BLaER1 treated with 17β-estradiol and CSF1 and Interleukin-3, amounts not matched to agents 10 nM and 100 nM (cell line): ENCODE measurements around the gene PDRG1.

Source experiments
- H3K27ac ChIP-seq, 11 experiments: shearing (Covaris generic); formaldehyde crosslinking; 2 replicates each; pipeline ENCODE4 v1.8.1; 2022
- H3K27me3 ChIP-seq, 11 experiments: shearing (Covaris generic); formaldehyde crosslinking; 2 replicates each; pipeline ENCODE4 v1.8.1; 2022
- H3K36me3 ChIP-seq, 11 experiments: shearing (Covaris generic); formaldehyde crosslinking; 2 replicates each; pipeline ENCODE4 v1.8.1; 2022
- H3K4me1 ChIP-seq, 10 experiments: shearing (Covaris generic); formaldehyde crosslinking; 2 replicates each; pipeline ENCODE4 v1.8.1; 2022
- H3K4me2 ChIP-seq, 11 experiments: shearing (Covaris generic); formaldehyde crosslinking; 2 replicates each; pipeline ENCODE4 v1.8.1; 2022
- H3K4me3 ChIP-seq, 10 experiments: shearing (Covaris generic); formaldehyde crosslinking; 2 replicates each; pipeline ENCODE4 v1.8.1; 2022
- H3K9ac ChIP-seq, 11 experiments: shearing (Covaris generic); formaldehyde crosslinking; 2 replicates each; pipeline ENCODE4 v1.8.1; 2022
- H3K9me3 ChIP-seq, 11 experiments: shearing (Covaris generic); formaldehyde crosslinking; replicated peaks in 1 of 11; 2 replicates each; pipeline ENCODE4 v1.8.1; 2022
- H4K20me1 ChIP-seq, 11 experiments: shearing (Covaris generic); formaldehyde crosslinking; 2 replicates each; pipeline ENCODE4 v1.8.1; 2022
- Cebpa-rat ChIP-seq, 11 experiments: shearing (Covaris generic); IDR thresholded peaks; 2 replicates each; pipeline ENCODE4 v1.8.1; 2022

The PDRG1 gene

GRCh38 chr20:31987744-31988143, 35.9 kb upstream of the PDRG1 start:
- Histone ChIP-seq H3K36me3 (no peaks in the 10 kb centered on the region), H4K20me1 (no peaks in the 10 kb centered on the region; a peak in 1 of 22 replicates), H3K9me3 (no peaks in the 10 kb centered on the region), H3K27ac (no peak overlapping the region), H3K4me3 (no peak overlapping the region), H3K4me2 (no peak overlapping the region), H3K27me3 (no peaks in the 10 kb centered on the region), H3K4me1 (peaks cover 0 to 23% (median 8%) of the 10 kb centered on the region in 10 experiments; a peak in 12 of 20 replicates), H3K9ac (peak overlapping the region in 1 of 11 experiments; percentile 9; a peak in 1 of 22 replicates)
- TF ChIP-seq Cebpa-rat (IDR thresholded peaks at IDR 0.05) = no peak

DNA sequence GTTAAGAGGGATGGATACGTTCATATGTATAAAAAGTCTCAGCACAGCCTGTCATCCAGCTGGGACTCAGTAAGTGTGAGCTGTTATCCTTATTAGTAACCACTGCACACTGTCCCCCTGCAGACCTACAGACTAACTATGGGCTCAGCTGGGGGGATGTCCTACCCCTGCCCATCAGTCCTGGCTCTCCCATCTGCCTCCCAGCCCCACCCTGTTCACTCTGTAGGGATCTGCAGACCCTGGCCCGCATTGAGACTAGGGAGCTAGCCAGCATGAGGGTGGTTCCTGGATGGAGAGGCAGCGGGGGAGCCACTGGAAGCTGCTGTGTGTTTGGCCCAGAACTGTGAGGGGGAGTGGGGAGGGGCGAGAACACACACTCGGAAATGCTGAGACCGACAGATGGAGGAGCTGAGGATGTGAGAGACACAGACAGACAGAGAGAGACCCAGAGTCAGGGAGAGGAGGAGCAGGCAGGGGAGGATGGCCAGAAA, 33.2 kb upstream of the PDRG1 start:
- no peaks in the 10 kb centered on the region for H3K9me3 ChIP-seq
- peak overlapping the region in 3 of 11 experiments; percentile 9 to 44 (median 9); a peak in 1 of 22 replicates for H3K9ac ChIP-seq
- H3K36me3 ChIP-seq = no peaks in the 10 kb centered on the region
- H3K4me2 ChIP-seq = peak overlapping the region in 5 of 11 experiments; percentile 22 to 45 (median 40); a peak in 10 of 22 replicates
- H4K20me1 ChIP-seq = no peaks in the 10 kb centered on the region; a peak in 1 of 22 replicates
- no peak for TF ChIP-seq Cebpa-rat (IDR thresholded peaks at IDR 0.05)
- H3K27ac ChIP-seq = no peak overlapping the region
- H3K4me3 ChIP-seq = no peak overlapping the region
- peaks cover 0 to 27% (median 8%) of the 10 kb centered on the region in 10 experiments; a peak in 11 of 20 replicates for H3K4me1 ChIP-seq
- no peaks in the 10 kb centered on the region for H3K27me3 ChIP-seq

DNA sequence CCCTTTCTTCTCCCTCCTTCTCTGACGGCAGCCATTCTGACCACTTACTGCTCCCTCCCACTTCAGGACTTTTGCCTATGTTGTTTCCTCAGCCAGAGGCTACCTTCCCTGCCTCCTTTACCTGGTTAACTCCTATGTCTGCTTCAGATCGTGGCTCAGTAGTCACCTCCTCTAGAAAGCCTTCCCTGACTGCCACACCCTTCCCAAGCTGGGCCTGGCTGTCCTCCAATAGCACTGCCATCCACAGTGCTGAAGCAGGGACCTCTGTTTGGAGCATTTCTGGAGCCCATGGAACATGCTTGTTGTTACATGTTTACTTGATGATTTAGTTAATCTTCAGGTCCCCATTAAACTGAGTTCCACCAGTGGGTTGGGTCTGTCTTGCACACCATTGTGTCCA, 29.9 kb upstream of the PDRG1 start:
- H3K9ac ChIP-seq = no peak overlapping the region
- H3K9me3 ChIP-seq = no peaks in the 10 kb centered on the region
- no peaks in the 10 kb centered on the region; a peak in 1 of 22 replicates for H4K20me1 ChIP-seq
- H3K36me3 ChIP-seq = no peaks in the 10 kb centered on the region
- no peaks in the 10 kb centered on the region for H3K27me3 ChIP-seq
- no peak for TF ChIP-seq Cebpa-rat (IDR thresholded peaks at IDR 0.05)
- H3K4me2 ChIP-seq = no peak overlapping the region
- no peak overlapping the region for H3K4me3 ChIP-seq
- no peak overlapping the region for H3K27ac ChIP-seq
- H3K4me1 ChIP-seq = peaks cover 0 to 41% (median 16%) of the 10 kb centered on the region in 10 experiments; a peak in 15 of 20 replicates

DNA sequence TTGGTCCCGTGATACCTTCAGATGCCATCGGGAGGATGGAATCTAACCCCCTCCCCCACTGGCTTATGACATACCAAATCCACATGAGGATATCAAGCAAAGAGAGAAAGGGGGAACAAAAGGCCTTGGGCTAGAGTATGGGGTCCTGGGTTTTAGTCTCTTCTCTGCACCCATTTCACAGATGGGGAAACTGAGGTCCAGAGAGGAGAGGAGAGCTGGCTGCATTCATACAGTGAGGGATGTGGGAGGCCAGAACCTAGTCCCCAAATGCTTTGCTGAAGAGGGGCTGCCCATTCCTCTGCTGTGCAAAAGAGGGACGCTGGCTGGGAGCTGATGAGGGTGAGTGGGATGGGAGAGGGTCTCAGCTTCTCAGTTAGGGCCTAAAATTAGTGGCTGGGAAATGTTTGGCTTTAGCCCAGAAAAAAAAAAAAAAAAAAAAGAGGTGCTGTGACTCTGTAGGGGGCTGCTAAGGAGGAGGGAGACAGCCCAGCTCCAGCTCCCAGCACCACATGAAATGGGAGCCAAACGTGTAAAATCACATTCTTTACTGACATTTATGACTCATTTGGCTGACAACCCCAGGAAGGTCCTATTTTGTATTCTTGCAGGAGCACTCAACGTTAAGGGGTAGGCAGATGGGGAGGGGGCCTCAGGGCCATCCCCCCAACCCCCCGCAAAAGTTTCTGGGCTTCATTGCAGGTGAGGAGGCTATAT, 28.0 kb upstream of the PDRG1 start:
- no peaks in the 10 kb centered on the region; a peak in 2 of 22 replicates for H4K20me1 ChIP-seq
- no peaks in the 10 kb centered on the region for H3K36me3 ChIP-seq
- no peak for TF ChIP-seq Cebpa-rat (IDR thresholded peaks at IDR 0.05)
- no peak overlapping the region for H3K27ac ChIP-seq
- no peak overlapping the region for H3K9ac ChIP-seq
- no peak overlapping the region for H3K4me3 ChIP-seq
- no peaks in the 10 kb centered on the region for H3K9me3 ChIP-seq
- H3K4me1 ChIP-seq = peaks cover 5 to 54% (median 28%) of the 10 kb centered on the region in 10 experiments
- no peak overlapping the region for H3K4me2 ChIP-seq
- no peaks in the 10 kb centered on the region for H3K27me3 ChIP-seq

- Histone ChIP-seq H3K4me3 (no peak overlapping the region), H3K27ac (no peak overlapping the region), H3K9me3 (no peaks in the 10 kb centered on the region), H3K9ac (no peak overlapping the region), H3K4me2 (peak overlapping the region in 8 of 11 experiments; percentile 21 to 61 (median 46); a peak in 13 of 22 replicates), H3K36me3 (no peaks in the 10 kb centered on the region), H4K20me1 (peaks cover 0 to 8% (median 0%) of the 10 kb centered on the region in 11 experiments; a peak in 2 of 22 replicates), H3K27me3 (no peaks in the 10 kb centered on the region), H3K4me1 (peaks cover 8 to 71% (median 54%) of the 10 kb centered on the region in 10 experiments)
- TF ChIP-seq Cebpa-rat (IDR thresholded peaks at IDR 0.05) = no peak
These were observed 25.2 kb upstream of the PDRG1 start for GRCh38 chr20:31977080-31977479.

GRCh38 chr20:31975874-31976273, 24.0 kb upstream of the PDRG1 start:
- Histone ChIP-seq H3K4me1 (peaks cover 8 to 83% (median 66%) of the 10 kb centered on the region in 10 experiments), H3K4me3 (no peak overlapping the region), H4K20me1 (peaks cover 0 to 8% (median 0%) of the 10 kb centered on the region in 11 experiments; a peak in 2 of 22 replicates), H3K4me2 (peak overlapping the region in 5 of 11 experiments; percentile 46 to 61 (median 48); a peak in 7 of 22 replicates), H3K9ac (no peak overlapping the region), H3K9me3 (no peaks in the 10 kb centered on the region), H3K36me3 (no peaks in the 10 kb centered on the region), H3K27ac (no peak overlapping the region), H3K27me3 (no peaks in the 10 kb centered on the region)
- no peak for TF ChIP-seq Cebpa-rat (IDR thresholded peaks at IDR 0.05)

DNA sequence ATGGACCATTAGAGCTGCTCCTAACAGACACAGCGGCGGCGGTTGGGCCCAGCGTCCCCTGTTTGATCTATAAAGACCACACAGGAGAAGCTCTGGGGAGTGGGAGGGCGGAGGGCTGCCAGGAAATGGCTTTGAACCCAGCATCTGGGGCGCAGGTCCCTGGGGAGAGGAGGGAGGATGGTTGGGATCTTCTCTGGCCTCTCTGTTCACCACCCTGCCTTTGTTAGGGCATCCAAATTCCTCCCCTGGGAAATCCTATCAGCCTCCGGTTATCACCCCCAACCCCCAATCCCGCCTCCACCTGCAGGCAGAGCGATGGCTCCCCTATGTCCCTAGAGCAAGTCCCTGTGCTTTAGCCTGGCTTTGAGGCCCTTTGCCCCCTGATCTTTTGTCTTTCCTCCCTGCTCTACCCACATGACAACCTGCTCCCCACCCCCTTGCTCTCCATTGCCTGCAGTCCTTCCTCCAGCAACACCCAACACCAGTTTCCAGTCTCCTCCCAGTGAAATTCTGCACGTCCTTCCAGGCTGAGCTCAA, 23.2 kb upstream of the PDRG1 start:
- peak overlapping the region in 4 of 11 experiments; percentile 11 to 49 (median 30); a peak in 6 of 22 replicates for H3K9ac ChIP-seq
- H3K4me3 ChIP-seq = peak overlapping the region in 3 of 10 experiments; percentile 11 to 45 (median 35); a peak in 4 of 20 replicates
- H4K20me1 ChIP-seq = peaks cover 0 to 8% (median 0%) of the 10 kb centered on the region in 11 experiments; a peak in 2 of 22 replicates
- H3K27me3 ChIP-seq = no peaks in the 10 kb centered on the region
- no peaks in the 10 kb centered on the region for H3K36me3 ChIP-seq
- H3K4me2 ChIP-seq = peak overlapping the region; percentile 25 to 99 (median 80); a peak in 20 of 22 replicates
- H3K27ac ChIP-seq = peak overlapping the region in 2 of 11 experiments; percentile 32 to 35; a peak in 4 of 22 replicates
- H3K9me3 ChIP-seq = no peaks in the 10 kb centered on the region
- TF ChIP-seq Cebpa-rat (IDR thresholded peaks at IDR 0.05) = no peak
- H3K4me1 ChIP-seq = peaks cover 12 to 84% (median 73%) of the 10 kb centered on the region in 10 experiments

- no peak overlapping the region for H3K27ac ChIP-seq
- no peaks in the 10 kb centered on the region for H3K36me3 ChIP-seq
- H3K9me3 ChIP-seq = no peaks in the 10 kb centered on the region
- peak overlapping the region in 8 of 11 experiments; percentile 74 to 99 (median 87); a peak in 15 of 22 replicates for H3K4me2 ChIP-seq
- H3K4me3 ChIP-seq = no peak overlapping the region
- TF ChIP-seq Cebpa-rat (IDR thresholded peaks at IDR 0.05) = no peak
- H3K9ac ChIP-seq = no peak overlapping the region
- H4K20me1 ChIP-seq = peaks cover 0 to 10% (median 0%) of the 10 kb centered on the region in 11 experiments; a peak in 4 of 22 replicates
- peaks cover 0 to 1% (median 0%) of the 10 kb centered on the region in 11 experiments; a peak in 2 of 22 replicates for H3K27me3 ChIP-seq
- H3K4me1 ChIP-seq = peaks cover 17 to 91% (median 79%) of the 10 kb centered on the region in 10 experiments
These were observed 22.4 kb upstream of the PDRG1 start for GRCh38 chr20:31974296-31974695.
